DMS153 (cell line): Measurements from ENCODE around the gene CLCN5.

Experiments
- DNase-seq: peaks from one replicate; lab custom pipeline; 2025; lab: John Stamatoyannopoulos, UW

Gene CLCN5

GRCh38 chrX:50088645-50089044, 166.2 kb downstream of the CLCN5 start:
- DNase-seq: no peak

GRCh38 chrX:50093625-50094024, 171.2 kb downstream of the CLCN5 start:
- no peak for DNase-seq

- DNase-seq: no peak
Measured at GRCh38 chrX:50097071-50097470, 174.7 kb downstream of the CLCN5 start.

- DNase-seq: no peak
Measured at GRCh38 chrX:50098241-50098640, 175.8 kb downstream of the CLCN5 start.

- no peak for DNase-seq
Measured at GRCh38 chrX:50098749-50099148, 176.4 kb downstream of the CLCN5 start.

GRCh38 chrX:50099331-50099730, 176.9 kb downstream of the CLCN5 start:
- DNase-seq: no peak

- no peak for DNase-seq
Measured at GRCh38 chrX:50100188-50100587, 177.8 kb downstream of the CLCN5 start.

GRCh38 chrX:50103176-50103575, 180.8 kb downstream of the CLCN5 start:
- DNase-seq: no peak

GRCh38 chrX:50103866-50104566, 181.6 kb downstream of the CLCN5 start:
- DNase-seq: no peak

- DNase-seq: no peak
Measured at GRCh38 chrX:50106051-50106675, 183.8 kb downstream of the CLCN5 start.

- DNase-seq: no peak
Measured at GRCh38 chrX:50107470-50107869, 185.1 kb downstream of the CLCN5 start.

- DNase-seq: no peak
Measured at GRCh38 chrX:50108264-50108663, 185.9 kb downstream of the CLCN5 start.

GRCh38 chrX:50111742-50112141, 189.3 kb downstream of the CLCN5 start:
- DNase-seq: no peak

- DNase-seq: no peak
Measured at GRCh38 chrX:50114113-50114512, 191.7 kb downstream of the CLCN5 start.

- DNase-seq: no peak
Measured at GRCh38 chrX:50115973-50116372, 193.6 kb downstream of the CLCN5 start.

GRCh38 chrX:50117476-50117875, 195.1 kb downstream of the CLCN5 start:
- no peak for DNase-seq

- no peak for DNase-seq
Measured at GRCh38 chrX:50125480-50125879, 203.1 kb downstream of the CLCN5 start.

- DNase-seq: no peak
Measured at GRCh38 chrX:50147972-50148371, 225.6 kb downstream of the CLCN5 start.
